ENCODE data around the gene OPCML. TPM values are rescaled to one million over a fixed set of nuclear protein-coding genes. Genes with fewer than 3 reads are reported as not detected.

Gene OPCML
- total RNA-seq, 4 donors from 2014 or later: not detected

DNA sequence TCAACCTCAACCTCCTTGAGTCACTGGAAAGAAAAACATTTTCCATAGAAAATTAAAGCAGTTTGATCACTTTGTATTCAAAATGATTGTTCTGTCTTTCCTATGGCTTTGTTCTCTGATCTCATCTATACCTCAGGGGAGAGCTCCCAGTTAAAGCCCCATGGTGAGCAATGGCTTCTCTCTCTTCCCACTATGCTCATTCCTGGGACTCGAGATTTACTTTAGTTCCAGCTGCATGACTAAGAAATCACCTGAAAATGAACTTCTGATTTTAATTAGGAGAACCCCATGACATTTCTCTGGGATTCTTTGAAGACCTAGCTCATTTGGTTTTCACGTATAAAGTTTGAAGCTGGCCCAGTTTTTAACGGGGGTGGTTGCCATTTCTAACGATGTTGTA, 921.5 kb downstream of the OPCML start:
- DNase-seq: no peak
- H3K4me1 ChIP-seq: no peaks in the 10 kb centered on the region
- no peak overlapping the region for H3K27ac ChIP-seq
- no peaks in the 10 kb centered on the region for H3K36me3 ChIP-seq
- no peak for TF ChIP-seq POLR2A (IDR thresholded peaks at IDR 0.05)
- TF ChIP-seq EP300 (IDR thresholded peaks at IDR 0.05; ENCODE audit: low read depth): no peak
- TF ChIP-seq, protein P1, sequence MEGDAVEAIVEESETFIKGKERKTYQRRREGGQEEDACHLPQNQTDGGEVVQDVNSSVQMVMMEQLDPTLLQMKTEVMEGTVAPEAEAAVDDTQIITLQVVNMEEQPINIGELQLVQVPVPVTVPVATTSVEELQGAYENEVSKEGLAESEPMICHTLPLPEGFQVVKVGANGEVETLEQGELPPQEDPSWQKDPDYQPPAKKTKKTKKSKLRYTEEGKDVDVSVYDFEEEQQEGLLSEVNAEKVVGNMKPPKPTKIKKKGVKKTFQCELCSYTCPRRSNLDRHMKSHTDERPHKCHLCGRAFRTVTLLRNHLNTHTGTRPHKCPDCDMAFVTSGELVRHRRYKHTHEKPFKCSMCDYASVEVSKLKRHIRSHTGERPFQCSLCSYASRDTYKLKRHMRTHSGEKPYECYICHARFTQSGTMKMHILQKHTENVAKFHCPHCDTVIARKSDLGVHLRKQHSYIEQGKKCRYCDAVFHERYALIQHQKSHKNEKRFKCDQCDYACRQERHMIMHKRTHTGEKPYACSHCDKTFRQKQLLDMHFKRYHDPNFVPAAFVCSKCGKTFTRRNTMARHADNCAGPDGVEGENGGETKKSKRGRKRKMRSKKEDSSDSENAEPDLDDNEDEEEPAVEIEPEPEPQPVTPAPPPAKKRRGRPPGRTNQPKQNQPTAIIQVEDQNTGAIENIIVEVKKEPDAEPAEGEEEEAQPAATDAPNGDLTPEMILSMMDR (IDR thresholded peaks at IDR 0.05): no peak
- no peaks in the 10 kb centered on the region for H3K27me3 ChIP-seq
- no peak overlapping the region for H3K4me3 ChIP-seq
- intact Hi-C loops (cut with DNase I; ENCODE audit: low total_unique reads): no loop called here
- 76% methylated on average over 4 of the region's 4 CpGs; no CpG with 5 or more reads in 1 of the 2 donors for WGBS, 2 donors (ENCODE audit: low coverage in 1 of 2)
- in situ Hi-C loops (cut with MboI; ENCODE audit: low pct_ligation_motif_present in 1 of 4, low pct_unique_long_range_greater_than_20kb in 1 of 4, low sequenced_read_pairs in 3 of 4): no loop called here
- no peaks in the 10 kb centered on the region for H3K9me3 ChIP-seq

DNA sequence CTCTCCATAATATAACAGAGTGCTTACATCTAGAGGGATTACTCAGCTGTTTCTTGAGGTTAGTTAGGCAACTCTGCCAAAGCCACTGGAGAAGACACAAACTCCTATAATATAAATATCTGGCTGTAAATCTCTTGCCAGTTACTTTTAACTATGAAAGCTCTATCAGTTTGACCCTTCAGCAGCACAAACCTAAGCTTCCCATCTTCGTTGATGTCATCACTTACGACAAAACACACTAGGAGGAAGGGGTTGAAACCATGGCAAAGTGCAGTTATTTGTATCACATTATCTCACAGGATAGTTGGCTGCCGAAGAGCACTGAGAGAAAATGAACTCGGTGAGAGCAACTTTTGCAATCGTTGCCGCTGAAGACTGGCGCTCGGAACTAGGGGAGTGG, 922.1 kb downstream of the OPCML start:
- no peak overlapping the region for H3K27ac ChIP-seq
- no peak for DNase-seq
- H3K4me1 ChIP-seq: no peaks in the 10 kb centered on the region
- WGBS, 2 donors (ENCODE audit: low coverage in 1 of 2): 81 to 92% methylated on average over 8 of the region's 8 CpGs
- intact Hi-C loops (cut with DNase I; ENCODE audit: low total_unique reads) (no loop called here), in situ Hi-C loops (cut with MboI; ENCODE audit: low pct_ligation_motif_present in 1 of 4, low pct_unique_long_range_greater_than_20kb in 1 of 4, low sequenced_read_pairs in 3 of 4) (no loop called here)
- no peaks in the 10 kb centered on the region for H3K9me3 ChIP-seq
- TF ChIP-seq POLR2A (IDR thresholded peaks at IDR 0.05) (no peak), POLR2AphosphoS5 (IDR thresholded peaks at IDR 0.05) (no peak), EP300 (IDR thresholded peaks at IDR 0.05; ENCODE audit: low read depth) (no peak)
- TF ChIP-seq, protein P1 (IDR thresholded peaks at IDR 0.05): no peak
- no peaks in the 10 kb centered on the region for H3K27me3 ChIP-seq
- no peaks in the 10 kb centered on the region for H3K36me3 ChIP-seq
- no peak overlapping the region for H3K4me3 ChIP-seq

DNA sequence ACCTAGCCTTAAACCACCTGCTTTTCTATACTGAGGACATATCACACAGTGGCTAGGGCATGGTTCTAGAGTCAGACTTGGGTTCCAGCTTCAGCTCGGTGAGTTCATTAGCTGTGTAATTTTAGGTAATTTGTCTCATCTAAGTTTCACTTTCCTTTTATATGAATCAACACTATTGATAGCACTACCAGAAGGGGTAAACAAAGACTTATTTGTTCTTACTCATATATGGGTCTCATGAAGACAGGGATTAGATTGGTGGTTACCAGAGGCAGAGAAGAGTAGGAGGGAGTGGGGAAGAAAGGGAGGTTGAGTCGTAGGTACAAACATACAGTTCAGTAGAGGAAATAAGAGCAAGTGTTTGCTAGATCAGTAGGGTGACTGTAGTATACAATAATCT, 924.7 kb downstream of the OPCML start:
- TF ChIP-seq POLR2AphosphoS5 (IDR thresholded peaks at IDR 0.05) (no peak), POLR2A (IDR thresholded peaks at IDR 0.05) (no peak), EP300 (IDR thresholded peaks at IDR 0.05; ENCODE audit: low read depth) (no peak)
- TF ChIP-seq, protein P1 (IDR thresholded peaks at IDR 0.05): no peak
- Histone ChIP-seq H3K9me3 (no peaks in the 10 kb centered on the region), H3K36me3 (no peaks in the 10 kb centered on the region), H3K4me3 (no peak overlapping the region), H3K4me1 (no peaks in the 10 kb centered on the region), H3K27me3 (no peaks in the 10 kb centered on the region), H3K27ac (no peak overlapping the region)
- DNase-seq: no peak
- 37 to 54% methylated on average over 1 to 2 of the region's 2 CpGs for WGBS, 2 donors (ENCODE audit: low coverage in 1 of 2)
- in situ Hi-C loops (cut with MboI; ENCODE audit: low pct_ligation_motif_present in 1 of 4, low pct_unique_long_range_greater_than_20kb in 1 of 4, low sequenced_read_pairs in 3 of 4): no loop called here
- intact Hi-C loops (cut with DNase I; ENCODE audit: low total_unique reads): no loop called here

DNA sequence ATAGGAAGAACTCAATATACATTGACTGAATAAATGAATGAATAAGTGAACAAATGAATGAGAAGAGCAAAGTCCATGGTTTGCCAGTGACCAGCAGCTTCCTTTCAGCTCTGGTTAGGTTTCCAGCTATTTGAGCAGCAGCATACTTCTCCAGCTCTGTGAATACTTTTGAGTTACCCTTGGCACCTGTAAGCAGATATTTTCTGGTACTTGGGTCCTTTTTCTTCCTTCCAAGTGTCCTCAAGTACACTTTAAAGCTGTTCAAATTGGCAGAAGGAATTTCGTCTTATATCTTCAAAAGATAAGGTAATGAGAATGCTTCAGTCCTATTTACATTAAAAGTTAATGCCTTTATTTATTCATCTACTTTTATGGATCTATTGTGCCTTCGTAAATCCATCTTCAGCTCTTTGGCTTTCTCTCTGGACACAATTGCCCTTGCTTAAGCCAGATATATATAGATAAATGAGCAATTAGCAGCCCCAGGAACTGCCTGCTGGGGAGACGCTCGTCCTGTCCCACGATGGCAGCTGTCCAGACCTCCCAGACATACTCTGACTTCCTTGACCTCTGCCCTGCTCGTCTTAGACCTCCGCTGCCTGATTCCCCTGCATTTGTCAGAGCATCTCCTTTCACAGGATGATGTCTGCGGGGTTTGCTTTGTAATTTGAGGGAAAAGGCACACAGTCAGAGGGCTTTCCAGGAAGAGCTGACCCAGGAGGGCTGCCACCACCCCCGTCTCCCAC, 926.3 kb downstream of the OPCML start:
- no peak for DNase-seq
- Histone ChIP-seq H3K4me1 (no peaks in the 10 kb centered on the region), H3K9me3 (no peaks in the 10 kb centered on the region), H3K4me3 (no peak overlapping the region), H3K36me3 (no peaks in the 10 kb centered on the region), H3K27ac (no peak overlapping the region), H3K27me3 (no peaks in the 10 kb centered on the region)
- in situ Hi-C loops (cut with MboI; ENCODE audit: low pct_ligation_motif_present in 1 of 4, low pct_unique_long_range_greater_than_20kb in 1 of 4, low sequenced_read_pairs in 3 of 4) (no loop called here), intact Hi-C loops (cut with DNase I; ENCODE audit: low total_unique reads) (no loop called here)
- TF ChIP-seq EP300 (IDR thresholded peaks at IDR 0.05; ENCODE audit: low read depth) (no peak), POLR2AphosphoS5 (IDR thresholded peaks at IDR 0.05) (no peak), POLR2A (IDR thresholded peaks at IDR 0.05) (no peak)
- TF ChIP-seq, protein P1 (IDR thresholded peaks at IDR 0.05): no peak
- WGBS, 2 donors (ENCODE audit: low coverage in 1 of 2): 38 to 58% methylated on average over 4 to 9 of the region's 9 CpGs

Measured in transverse colon (tissue), 4 donors.